H1 (cell line): Measurements from ENCODE around the gene HRH3.

ENCODE experiments used
- ATF2 ChIP-seq: IDR thresholded peaks from 2 replicates; pipeline ENCODE4 v1.6.1; 2012; ENCODE audit warnings: low read length, inconsistent platforms
- CTCF ChIP-seq, 3 experiments: IDR thresholded peaks; 1 replicate in 2 of 3; 2 replicates in 1 of 3; pipeline versions ENCODE4 v1.5.1 to v1.6.1; 2011; ENCODE audit warnings: low read length in 3 of 3, mild to moderate bottlenecking in 3 of 3, inconsistent platforms in 2 of 3, low read depth in 1 of 3, moderate library complexity in 1 of 3; ENCODE audit not compliant: insufficient read depth in 1 of 3; ENCODE audit errors: control extremely low read depth in 1 of 3
- EZH2 ChIP-seq: fragments of 200-600 bp; sonication (generic); IDR thresholded peaks from 2 replicates; pipeline ENCODE4 v1.7.1; 2012; ENCODE audit warnings: low read depth, mild to moderate bottlenecking, moderate library complexity, low read length, inconsistent platforms; ENCODE audit not compliant: severe bottlenecking
- POU5F1 ChIP-seq: IDR thresholded peaks from 2 replicates; pipeline ENCODE4 v1.6.1; 2011; ENCODE audit warnings: low read depth, mild to moderate bottlenecking, low read length, moderate library complexity
- RAD21 ChIP-seq, 2 experiments: IDR thresholded peaks in 1 of 2; conservative IDR thresholded peaks in 1 of 2; 2 replicates each; pipeline ENCODE4 v1.6.1; 2011; ENCODE audit warnings: low read depth in 2 of 2, low read length in 2 of 2, improper control_type of control experiment in 1 of 2, inconsistent platforms in 1 of 2, mild to moderate bottlenecking in 1 of 2, moderate library complexity in 1 of 2
- SP2 ChIP-seq: IDR thresholded peaks from 2 replicates; pipeline ENCODE4 v1.6.1; 2012; ENCODE audit warnings: mild to moderate bottlenecking, low read length, inconsistent platforms
- TEAD4 ChIP-seq: IDR thresholded peaks from 2 replicates; pipeline ENCODE4 v1.6.1; 2012; ENCODE audit warnings: low read depth, low read length, inconsistent platforms, mixed read lengths

GRCh38 chr20:62254021-62254724 lies 34.1 kb upstream of the HRH3 start:
- TF ChIP-seq TEAD4 (no peak), CTCF (IDR thresholded peaks at IDR 0.05; ENCODE audit: control extremely low read depth in 1 of 3, insufficient read depth in 1 of 3, low read depth in 1 of 3, low read length in 3 of 3) (no peak), EZH2 (no peak), RAD21 (IDR thresholded peaks at IDR 0.05 in 1 of 2, conservative IDR thresholded peaks at IDR 0.05 in 1 of 2; ENCODE audit: low read depth in 2 of 2, low read length in 2 of 2) (no peak), ATF2 (no peak), POU5F1 (no peak), SP2 (no peak)
